ENCODE measurements around the gene CASZ1.

Gene CASZ1

GRCh38 chr1:10684221-10684620 lies 112.2 kb downstream of the CASZ1 start:
- no peak for DNase-seq

- no peak for DNase-seq
Measured at GRCh38 chr1:10682449-10683309, 113.8 kb downstream of the CASZ1 start.

- no peak for DNase-seq
Measured at GRCh38 chr1:10682108-10682445, 114.4 kb downstream of the CASZ1 start.

GRCh38 chr1:10681296-10682107 lies 114.9 kb downstream of the CASZ1 start:
- no peak for DNase-seq

- no peak for DNase-seq
Measured at GRCh38 chr1:10680487-10680886, 116.0 kb downstream of the CASZ1 start.

GRCh38 chr1:10679496-10680220 lies 116.8 kb downstream of the CASZ1 start:
- DNase-seq = no peak

- no peak for DNase-seq
Measured at GRCh38 chr1:10678852-10679251, 117.6 kb downstream of the CASZ1 start.

GRCh38 chr1:10678402-10678801 lies 118.0 kb downstream of the CASZ1 start:
- DNase-seq = no peak

- no peak for DNase-seq
Measured at GRCh38 chr1:10677491-10678391, 118.7 kb downstream of the CASZ1 start.

GRCh38 chr1:10676963-10677362 lies 119.5 kb downstream of the CASZ1 start:
- DNase-seq = no peak

- no peak for DNase-seq
Measured at GRCh38 chr1:10675813-10676212, 120.6 kb downstream of the CASZ1 start.

- DNase-seq = no peak
Measured at GRCh38 chr1:10674700-10675609, 121.5 kb downstream of the CASZ1 start.

GRCh38 chr1:10674222-10674621 lies 122.2 kb downstream of the CASZ1 start:
- no peak for DNase-seq

- no peak for DNase-seq
Measured at GRCh38 chr1:10673109-10673711, 123.2 kb downstream of the CASZ1 start.

- no peak for DNase-seq
Measured at GRCh38 chr1:10672343-10673050, 123.9 kb downstream of the CASZ1 start.

- DNase-seq = no peak
Measured at GRCh38 chr1:10671622-10672342, 124.7 kb downstream of the CASZ1 start.

- DNase-seq = no peak
Measured at GRCh38 chr1:10671090-10671489, 125.4 kb downstream of the CASZ1 start.

- no peak for DNase-seq
Measured at GRCh38 chr1:10670190-10670589, 126.3 kb downstream of the CASZ1 start.

GRCh38 chr1:10669570-10669969 lies 126.9 kb downstream of the CASZ1 start:
- DNase-seq = no peak

Measured in activated gamma-delta T cell treated with Interleukin-2 at 50 U/mL for 16 hours (primary cell).